Adipose tissue (tissue), 3 donors: Measurements from ENCODE around the gene AKT2. TPM values are rescaled to one million over a fixed set of nuclear protein-coding genes. Genes with fewer than 3 reads are reported as not detected.

Experiments used
- H3K27ac ChIP-seq: one replicate; pipeline ENCODE4 v1.5.1; 2013; ENCODE audit warnings: low read depth, low read length
- WGBS, 3 donors: extraction: QIAGEN DNeasy Blood & Tissue Kit; methylation state at CpG; one replicate each; pipeline ENCODE4 v1.1.7; 2013; 5-methylcytosine and 5-hydroxymethylcytosine counted together
- polyA plus RNA-seq, 3 donors: library from polyadenylated mRNA; stranded (reverse); fragments of 200-250 nt; gene quantifications; one replicate each; pipeline ENCODE4 v1.2.3, GENCODE V29; 2013
- donor health status: healthy with polysubstance abuse.
- donor health status: Bipolar disorder and iron deficiency.
- donor health status: healthy.

AKT2 gene
- polyA plus RNA-seq, 3 donors = 49.0 to 172 (median 64.1) TPM

- H3K27ac ChIP-seq = peak overlapping the region; percentile 17
- WGBS, 3 donors = 25 to 38% (median 37%) methylated on average over 15 of the region's 15 CpGs
Measured at GRCh38 chr19:40279120-40279551, 6.0 kb downstream of the AKT2 start.

GRCh38 chr19:40278361-40279035 lies 6.6 kb downstream of the AKT2 start:
- 63 to 72% (median 66%) methylated on average over 16 of the region's 16 CpGs for WGBS, 3 donors
- no peak overlapping the region for H3K27ac ChIP-seq

GRCh38 chr19:40277356-40278059 lies 7.6 kb downstream of the AKT2 start:
- 50 to 89% (median 79%) methylated on average over 10 of the region's 10 CpGs for WGBS, 3 donors
- H3K27ac ChIP-seq = no peak overlapping the region

- WGBS, 3 donors = 49 to 76% (median 55%) methylated on average over 28 of the region's 28 CpGs
- no peak overlapping the region for H3K27ac ChIP-seq
Measured at GRCh38 chr19:40274585-40275544, 10.3 kb downstream of the AKT2 start.

- H3K27ac ChIP-seq = no peak overlapping the region
- WGBS, 3 donors = 62 to 69% (median 64%) methylated on average over 14 of the region's 14 CpGs
Measured at GRCh38 chr19:40273469-40274360, 11.4 kb downstream of the AKT2 start.

GRCh38 chr19:40272261-40272660 lies 12.9 kb downstream of the AKT2 start:
- 92 to 94% (median 92%) methylated on average over 14 of the region's 14 CpGs for WGBS, 3 donors
- H3K27ac ChIP-seq = no peak overlapping the region

GRCh38 chr19:40271706-40272105 lies 13.4 kb downstream of the AKT2 start:
- H3K27ac ChIP-seq = no peak overlapping the region
- 91 to 96% (median 91%) methylated on average over 4 of the region's 4 CpGs for WGBS, 3 donors

GRCh38 chr19:40270362-40271089 lies 14.6 kb downstream of the AKT2 start:
- WGBS, 3 donors = 81 to 86% (median 82%) methylated on average over 12 of the region's 12 CpGs

GRCh38 chr19:40269216-40269940 lies 15.8 kb downstream of the AKT2 start:
- WGBS, 3 donors = 85 to 91% (median 90%) methylated on average over 11 of the region's 11 CpGs

More at GRCh38 chr19:40270362-40271089, 14.6 kb downstream of the AKT2 start:
- no peak overlapping the region for H3K27ac ChIP-seq

GRCh38 chr19:40267601-40267997 lies 17.5 kb downstream of the AKT2 start:
- 82 to 85% (median 85%) methylated on average over 6 of the region's 6 CpGs for WGBS, 3 donors
- no peak overlapping the region for H3K27ac ChIP-seq

More at GRCh38 chr19:40269216-40269940, 15.8 kb downstream of the AKT2 start:
- H3K27ac ChIP-seq = no peak overlapping the region

GRCh38 chr19:40266912-40267600 lies 18.1 kb downstream of the AKT2 start:
- H3K27ac ChIP-seq = no peak overlapping the region
- WGBS, 3 donors = 80 to 85% (median 85%) methylated on average over 14 to 15 of the region's 15 CpGs

- no peak overlapping the region for H3K27ac ChIP-seq
- 22 to 78% (median 71%) methylated on average over 17 of the region's 17 CpGs for WGBS, 3 donors
Measured at GRCh38 chr19:40266119-40266518, 19.0 kb downstream of the AKT2 start.

GRCh38 chr19:40265763-40266099 lies 19.4 kb downstream of the AKT2 start:
- 69 to 88% (median 85%) methylated on average over 6 of the region's 6 CpGs for WGBS, 3 donors
- no peak overlapping the region for H3K27ac ChIP-seq

- WGBS, 3 donors = 88 to 93% (median 93%) methylated on average over 22 of the region's 22 CpGs
- H3K27ac ChIP-seq = no peak overlapping the region
Measured at GRCh38 chr19:40265055-40265762, 19.9 kb downstream of the AKT2 start.

- H3K27ac ChIP-seq = no peak overlapping the region
- 85 to 93% (median 85%) methylated on average over 19 of the region's 19 CpGs for WGBS, 3 donors
Measured at GRCh38 chr19:40264314-40265054, 20.7 kb downstream of the AKT2 start.
